ENCODE measurements around the gene DMAC2. TPM values are rescaled to one million over a fixed set of nuclear protein-coding genes. Genes with fewer than 3 reads are reported as not detected.
"Not testable (repeated sequence)": the region's sequence is repeated elsewhere in the genome, so short reads cannot be mapped to it uniquely, and the experiment has no call there.

The DMAC2 gene
- total RNA-seq, 1 donor from 2014 or later: 33.0 TPM

- DNase-seq (ENCODE audit: low spot score): no peak
These were observed 15.2 kb downstream of the DMAC2 start for GRCh38 chr19:41424335-41425173.

GRCh38 chr19:41422955-41423354 is 16.8 kb downstream of the DMAC2 start:
- no peak for DNase-seq (ENCODE audit: low spot score)

GRCh38 chr19:41422456-41422855 is 17.3 kb downstream of the DMAC2 start:
- no peak for DNase-seq (ENCODE audit: low spot score)

GRCh38 chr19:41421973-41422372 is 17.7 kb downstream of the DMAC2 start:
- no peak for DNase-seq (ENCODE audit: low spot score)

GRCh38 chr19:41421314-41421713 is 18.4 kb downstream of the DMAC2 start:
- DNase-seq (ENCODE audit: low spot score): no peak

GRCh38 chr19:41420101-41420880 is 19.4 kb downstream of the DMAC2 start:
- no peak for DNase-seq (ENCODE audit: low spot score)

- DNase-seq (ENCODE audit: low spot score): no peak
These were observed 23.5 kb downstream of the DMAC2 start for GRCh38 chr19:41416194-41416674.

- no peak for DNase-seq (ENCODE audit: low spot score)
These were observed 24.5 kb downstream of the DMAC2 start for GRCh38 chr19:41415154-41415571.

- no peak for DNase-seq (ENCODE audit: low spot score)
These were observed 25.3 kb downstream of the DMAC2 start for GRCh38 chr19:41414461-41414860.

GRCh38 chr19:41413947-41414346 is 25.8 kb downstream of the DMAC2 start:
- DNase-seq (ENCODE audit: low spot score): no peak

- DNase-seq (ENCODE audit: low spot score): no peak
These were observed 26.8 kb downstream of the DMAC2 start for GRCh38 chr19:41412953-41413352.

- DNase-seq (ENCODE audit: low spot score): no peak
These were observed 27.8 kb downstream of the DMAC2 start for GRCh38 chr19:41411968-41412265.

GRCh38 chr19:41411100-41411967 is 28.4 kb downstream of the DMAC2 start:
- DNase-seq (ENCODE audit: low spot score): no peak

GRCh38 chr19:41410336-41411054 is 29.2 kb downstream of the DMAC2 start:
- no peak for DNase-seq (ENCODE audit: low spot score)

- no peak for DNase-seq (ENCODE audit: low spot score)
These were observed 30.4 kb downstream of the DMAC2 start for GRCh38 chr19:41409288-41409687.

GRCh38 chr19:41408846-41409245 is 30.9 kb downstream of the DMAC2 start:
- DNase-seq (ENCODE audit: low spot score): not testable (repeated sequence)

GRCh38 chr19:41408256-41408655 is 31.5 kb downstream of the DMAC2 start:
- DNase-seq (ENCODE audit: low spot score): no peak

- DNase-seq (ENCODE audit: low spot score): no peak
These were observed 32.4 kb downstream of the DMAC2 start for GRCh38 chr19:41407271-41407670.

- DNase-seq (ENCODE audit: low spot score): no peak
These were observed 33.9 kb downstream of the DMAC2 start for GRCh38 chr19:41405776-41406175.

GRCh38 chr19:41403181-41403970 is 36.3 kb downstream of the DMAC2 start:
- DNase-seq (ENCODE audit: low spot score): no peak
